Measurements from ENCODE around the gene RASL12.
"Not testable (repeated sequence)": the region's sequence is repeated elsewhere in the genome, so short reads cannot be mapped to it uniquely, and the experiment has no call there.

Gene RASL12

GRCh38 chr15:65026756-65027155 lies 41.0 kb downstream of the RASL12 start:
- no peak for DNase-seq

- no peak for DNase-seq
These were observed 46.3 kb downstream of the RASL12 start for GRCh38 chr15:65021488-65021887.

GRCh38 chr15:65020419-65020818 lies 47.4 kb downstream of the RASL12 start:
- DNase-seq = no peak

GRCh38 chr15:65011198-65011597 lies 56.6 kb downstream of the RASL12 start:
- not testable (repeated sequence) for DNase-seq

GRCh38 chr15:65008983-65009382 lies 58.8 kb downstream of the RASL12 start:
- no peak for DNase-seq

GRCh38 chr15:65006876-65007275 lies 60.9 kb downstream of the RASL12 start:
- no peak for DNase-seq

- no peak for DNase-seq
These were observed 62.8 kb downstream of the RASL12 start for GRCh38 chr15:65004993-65005392.

All from SW 1271 (cell line).